ENCODE measurements around the gene SCN4B. TPM values are rescaled to one million over a fixed set of nuclear protein-coding genes. Genes with fewer than 3 reads are reported as not detected.

Gene SCN4B
- total and polyA plus RNA-seq, 2 of the 8 experiments (the other 6 are each of a cell fraction or from before 2014, with no cell fraction given) = 2.8 to 4.9 TPM

DNA sequence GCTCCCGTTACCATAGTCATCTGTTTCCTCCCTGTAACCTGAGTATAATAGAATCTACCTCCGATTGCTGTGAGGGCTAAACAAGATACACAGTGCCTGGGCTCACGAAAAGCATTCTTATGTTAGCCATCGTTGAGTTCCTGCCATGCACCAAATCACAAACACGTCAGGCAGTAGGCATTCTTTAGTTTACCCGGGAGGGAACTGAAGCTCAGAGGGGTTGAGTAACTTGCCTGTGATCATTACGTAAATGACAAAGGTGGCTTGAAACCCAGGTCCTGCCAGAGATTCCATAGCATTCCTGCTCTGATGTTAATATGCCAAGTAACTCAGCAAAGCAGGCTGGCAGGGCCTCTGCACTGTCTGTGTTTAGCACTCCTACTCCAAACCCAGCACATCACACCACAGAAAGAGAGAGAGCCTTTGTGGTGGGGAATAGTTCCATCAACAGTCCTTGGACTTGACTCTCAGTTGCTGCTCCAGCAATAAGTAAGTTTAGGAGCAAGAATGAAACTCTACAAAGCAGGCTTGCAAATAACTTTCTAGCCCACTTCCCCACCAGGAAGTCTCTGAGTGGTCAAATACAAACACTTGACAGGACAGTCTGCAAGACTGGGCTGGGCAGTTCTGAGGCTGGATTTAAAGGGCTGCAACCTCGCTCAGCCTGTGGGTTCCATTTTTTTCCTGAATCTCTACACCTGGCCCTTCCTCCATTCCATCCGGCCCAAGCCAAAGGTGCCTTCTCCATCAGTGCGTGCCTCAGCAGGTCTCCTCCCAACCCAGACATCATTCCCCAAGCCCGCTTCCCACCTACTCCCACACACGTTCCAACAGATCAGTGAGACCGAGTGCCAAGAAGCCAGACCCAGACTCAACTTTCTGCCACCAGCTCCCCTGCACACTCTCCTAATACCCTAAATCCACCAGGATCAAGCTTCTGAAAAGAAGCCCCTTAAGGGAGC lies 22.7 kb upstream of the SCN4B start:
- peak overlapping the region; percentile 76 to 94 for H3K4me2 ChIP-seq (ENCODE audit: insufficient read depth in 1 of 2, low read depth in 2 of 2, low read length in 2 of 2)
- H3K27ac ChIP-seq (ENCODE audit: low read depth, low read length) = no peak overlapping the region
- H2BK20ac ChIP-seq (ENCODE audit: low read length) = peak overlapping the region; percentile 23; the same call in 1 of the 2 replicates
- POLR2A ChIA-PET (ENCODE audit: partially characterized antibody) = interaction anchor here (1.1 to 1.3 kb wide), 2 partner anchors 9 to 19 kb away, joined by 3 to 6 read pairs; no protein-coding TSS in a partner anchor
- H3K23ac ChIP-seq (ENCODE audit: insufficient read length) = no peak overlapping the region
- no peak overlapping the region for H4K5ac ChIP-seq (ENCODE audit: insufficient read length, low read depth, low read length)
- H2BK120ac ChIP-seq (replicated peaks; ENCODE audit: low read depth, low read length) = no peak overlapping the region
- peaks cover 11% of the 10 kb centered on the region for H3K23me2 ChIP-seq (ENCODE audit: low read depth, low read length)
- peak overlapping the region; percentile 60; the same call in 1 of the 2 replicates for H2BK5ac ChIP-seq (ENCODE audit: low read depth, low read length)
- no peak overlapping the region for H3K56ac ChIP-seq (replicated peaks; ENCODE audit: insufficient read length, low read depth, low read length)
- H3K4me3 ChIP-seq (ENCODE audit: extremely low read depth in 1 of 4, insufficient read depth in 2 of 4, low read depth in 3 of 4, low read length in 4 of 4) = peak overlapping the region; percentile 64 to 74 (median 72); a peak in 7 of 8 replicates
- H3K36me3 ChIP-seq (ENCODE audit: control insufficient read depth in 2 of 4, insufficient read depth in 4 of 4, low read length in 3 of 4) = no peaks in the 10 kb centered on the region
- H3K9ac ChIP-seq (replicated peaks in 1 of 4; ENCODE audit: extremely low read depth in 1 of 4, low read depth in 3 of 4, low read length in 3 of 4) = no peak overlapping the region
- H2AFZ ChIP-seq (ENCODE audit: low read length) = peak overlapping the region; percentile 73
- peak overlapping the region; percentile 86; the same call in 1 of the 2 replicates for H2BK12ac ChIP-seq (ENCODE audit: low read depth, low read length)
- no peaks in the 10 kb centered on the region for H3K79me1 ChIP-seq (ENCODE audit: low read depth, low read length)
- FAIRE-seq = peak; percentile 75
- no peak overlapping the region for H4K8ac ChIP-seq (ENCODE audit: extremely low read depth, insufficient read depth, low read length)
- no peak for DNase-seq (ENCODE audit: low read depth in 1 of 2, low spot score in 2 of 2)
- CTCF ChIA-PET (ENCODE audit: partially characterized antibody) = interaction anchor here (0.6 to 8.7 kb wide), 9 partner anchors 9 to 242 kb away, joined by 3 to 245 read pairs (median 4); partner anchors contain the start of gene SCN4B
- peak overlapping the region; percentile 49 for H4K91ac ChIP-seq (replicated peaks; ENCODE audit: insufficient read length, low read length)
- H4K20me1 ChIP-seq (replicated peaks in 1 of 2; ENCODE audit: control insufficient read depth in 1 of 2, insufficient read depth in 2 of 2, low read length in 2 of 2) = no peaks in the 10 kb centered on the region
- peak overlapping the region; percentile 88 for H2BK15ac ChIP-seq (ENCODE audit: low read length)
- WGBS, 2 experiments (ENCODE audit: extremely low coverage in 1 of 2, insufficient coverage in 1 of 2, insufficient read length in 1 of 2, insufficient replicate concordance in 2 of 2, low coverage in 1 of 2, low lambda C conversion rate in 2 of 2, missing lambda C conversion rate in 1 of 2) = 25% methylated on average over 13 of the region's 13 CpGs; no CpG with 5 or more reads in 1 of the 2 experiments
- H3K4ac ChIP-seq (replicated peaks; ENCODE audit: insufficient read length, low read depth, low read length) = peak overlapping the region; percentile 14
- no peaks in the 10 kb centered on the region for H3K9me3 ChIP-seq (ENCODE audit: insufficient read depth in 2 of 2, low read depth in 1 of 2, low read length in 1 of 2)
- H3K27me3 ChIP-seq (replicated peaks in 1 of 4; ENCODE audit: control insufficient read depth in 3 of 4, extremely low read depth in 1 of 4, insufficient read depth in 3 of 4, low read length in 3 of 4) = peaks cover 4 to 54% (median 49%) of the 10 kb centered on the region in 4 experiments
- H3K4me1 ChIP-seq (replicated peaks in 1 of 4; ENCODE audit: control insufficient read depth in 3 of 4, insufficient read depth in 4 of 4, low read length in 3 of 4) = peaks cover 3 to 34% (median 19%) of the 10 kb centered on the region in 4 experiments
- TF ChIP-seq RAD21 (IDR thresholded peaks at IDR 0.05 in 1 of 2, conservative IDR thresholded peaks at IDR 0.05 in 1 of 2; ENCODE audit: low read depth in 2 of 2, low read length in 2 of 2) = no peak
- no peak for TF ChIP-seq SP4 (IDR thresholded peaks at IDR 0.05; ENCODE audit: low read length)
- no peak for TF ChIP-seq TAF7 (optimal IDR thresholded peaks at IDR 0.05; ENCODE audit: borderline replicate concordance, low read depth, low read length)
- no peak for TF ChIP-seq CBX5 (IDR thresholded peaks at IDR 0.05; ENCODE audit: low read depth, low read length)
- no peak for TF ChIP-seq MAX (IDR thresholded peaks at IDR 0.05)
- TF ChIP-seq, protein P1, sequence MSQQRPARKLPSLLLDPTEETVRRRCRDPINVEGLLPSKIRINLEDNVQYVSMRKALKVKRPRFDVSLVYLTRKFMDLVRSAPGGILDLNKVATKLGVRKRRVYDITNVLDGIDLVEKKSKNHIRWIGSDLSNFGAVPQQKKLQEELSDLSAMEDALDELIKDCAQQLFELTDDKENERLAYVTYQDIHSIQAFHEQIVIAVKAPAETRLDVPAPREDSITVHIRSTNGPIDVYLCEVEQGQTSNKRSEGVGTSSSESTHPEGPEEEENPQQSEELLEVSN (IDR thresholded peaks at IDR 0.05) = no peak
- H3K79me2 ChIP-seq (ENCODE audit: control insufficient read depth in 1 of 2, insufficient read depth in 2 of 2, low read length in 2 of 2) = no peaks in the 10 kb centered on the region
- H3K14ac ChIP-seq (ENCODE audit: insufficient read length) = no peak overlapping the region
- H3K18ac ChIP-seq (ENCODE audit: extremely low read depth, low read length) = peak overlapping the region; percentile 33
- peak overlapping the region; percentile 65; the same call in 1 of the 2 replicates for H2AK5ac ChIP-seq (ENCODE audit: low read depth, low read length)

Data from H1 (cell line).